MCF 10A (cell line): ENCODE results near the gene UGT2B15. TPM values are rescaled to one million over a fixed set of nuclear protein-coding genes. Genes with fewer than 3 reads are reported as not detected.
"Not testable (repeated sequence)": the region's sequence is repeated elsewhere in the genome, so short reads cannot be mapped to it uniquely, and the experiment has no call there.

Experiments
- BruUV-seq: library from RNA; stranded (reverse); fragments of 400-500 nt; replicated peaks from 2 replicates; lab custom pipeline; 2021; lab: Mats Ljungman, UMichigan
- CTCF ChIA-PET: fragments of 300-600 bp; sonication (Branson Sonifier 250); formaldehyde crosslinking; extraction: SDS; loops from one replicate; lab custom pipeline; 2021; ENCODE audit warnings: antibody characterized with exemption, inconsistent platforms; lab: Yijun Ruan, JAX
- POLR2A ChIA-PET: fragments of 300-600, 350-650 bp; sonication (Branson Sonifier 250); formaldehyde crosslinking; extraction: SDS; loops from one replicate; lab custom pipeline; 2020; ENCODE audit warnings: antibody characterized with exemption, inconsistent platforms; lab: Yijun Ruan, JAX
- DNase-seq: peaks from one replicate; pipeline ENCODE4 v3.0.0-alpha.2; 2018; ENCODE audit not compliant: unreplicated experiment
- H3K27ac Mint-ChIP-seq: one replicate; pipeline ENCODE4 v1.8.0; 2022; ENCODE audit warnings: mild to moderate bottlenecking, low read depth, mixed read lengths; ENCODE audit not compliant: unreplicated experiment
- H3K27me3 Mint-ChIP-seq: one replicate; pipeline ENCODE4 v1.8.0; 2022; ENCODE audit warnings: mixed read lengths; ENCODE audit not compliant: insufficient read depth, unreplicated experiment
- H3K36me3 Mint-ChIP-seq: one replicate; pipeline ENCODE4 v1.8.0; 2022; ENCODE audit warnings: mild to moderate bottlenecking, moderate library complexity, mixed read lengths; ENCODE audit not compliant: insufficient read depth, unreplicated experiment
- H3K4me1 Mint-ChIP-seq: one replicate; pipeline ENCODE4 v1.8.0; 2022; ENCODE audit warnings: mixed read lengths; ENCODE audit not compliant: insufficient read depth, unreplicated experiment
- H3K4me3 Mint-ChIP-seq: one replicate; pipeline ENCODE4 v1.8.0; 2022; ENCODE audit warnings: mild to moderate bottlenecking, moderate library complexity, mixed read lengths; ENCODE audit not compliant: unreplicated experiment
- H3K9me3 Mint-ChIP-seq: one replicate; pipeline ENCODE4 v1.8.0; 2022; ENCODE audit warnings: mixed read lengths; ENCODE audit not compliant: unreplicated experiment
- intact Hi-C: fragments of 100-400 bp; cut with micrococcal nuclease; formaldehyde crosslinking; loops from 2 replicates; pipeline ENCODE4 v1.14.1; 2022
- total RNA-seq: library from RNA; stranded (reverse); gene quantifications from 2 replicates; pipeline ENCODE4 v1.2.3, GENCODE V29; 2022
- TF ChIP-seq, protein P1 (sequence below): fragments of 200-600 bp; IDR thresholded peaks from one replicate; pipeline ENCODE4 v1.8.0; 2022; ENCODE audit warnings: antibody characterized with exemption, mild to moderate bottlenecking; ENCODE audit not compliant: unreplicated experiment

Gene UGT2B15
- total RNA-seq, 1 experiment from 2014 or later = not detected

DNA sequence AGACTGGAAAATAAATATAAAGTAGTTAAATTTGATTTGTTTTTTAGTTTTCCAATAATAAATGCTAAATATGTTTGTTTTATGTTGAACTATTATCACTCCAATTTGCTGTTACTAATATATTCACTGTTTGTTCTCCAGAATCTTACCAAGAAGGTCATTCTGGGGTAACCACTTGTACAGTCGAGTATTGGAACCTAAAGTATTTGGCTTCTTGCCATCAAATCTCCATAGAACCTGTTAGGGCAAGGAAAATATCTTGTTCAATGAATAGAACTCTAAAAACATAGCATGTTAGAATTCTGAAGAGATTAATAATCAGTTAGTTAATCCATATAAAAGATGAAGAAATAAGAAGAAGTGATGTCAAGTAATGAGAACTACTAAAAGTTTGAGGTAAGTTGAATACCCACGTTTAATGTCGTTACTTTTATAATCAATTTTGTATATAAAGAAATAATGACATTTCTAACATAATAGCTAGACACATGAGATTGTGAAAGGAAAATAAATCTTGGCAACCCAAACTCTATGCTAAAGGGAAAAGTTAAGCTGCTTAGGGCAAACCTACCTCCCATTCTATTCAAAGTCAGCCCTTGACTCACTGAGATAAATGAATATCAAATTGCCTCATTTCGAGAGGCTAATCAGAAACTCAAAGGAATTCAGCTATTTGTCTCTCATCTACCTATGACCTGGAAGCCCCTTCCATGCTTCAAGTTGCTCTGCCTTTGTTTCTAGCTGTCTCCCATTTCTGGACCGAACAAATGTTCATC lies 15.3 kb downstream of the UGT2B15 start:
- intact Hi-C loops = no loop called here
- Mint-ChIP-seq H3K36me3 (peaks cover 4% of the 10 kb centered on the region), H3K4me3 (no peak overlapping the region), H3K27ac (peak overlapping the region; percentile 19), H3K4me1 (peaks cover 11% of the 10 kb centered on the region), H3K9me3 (no peaks in the 10 kb centered on the region), H3K27me3 (no peaks in the 10 kb centered on the region)
- no TSS peak for BruUV-seq
- ChIA-PET POLR2A (interaction anchor here (0.7 kb wide), 1 partner anchor 1895 kb away, joined by 4 read pairs; no protein-coding TSS in a partner anchor), CTCF (interaction anchor here (1.3 kb wide), 1 partner anchor 515 kb away, joined by 5 read pairs; no protein-coding TSS in a partner anchor)
- TF ChIP-seq, protein P1, sequence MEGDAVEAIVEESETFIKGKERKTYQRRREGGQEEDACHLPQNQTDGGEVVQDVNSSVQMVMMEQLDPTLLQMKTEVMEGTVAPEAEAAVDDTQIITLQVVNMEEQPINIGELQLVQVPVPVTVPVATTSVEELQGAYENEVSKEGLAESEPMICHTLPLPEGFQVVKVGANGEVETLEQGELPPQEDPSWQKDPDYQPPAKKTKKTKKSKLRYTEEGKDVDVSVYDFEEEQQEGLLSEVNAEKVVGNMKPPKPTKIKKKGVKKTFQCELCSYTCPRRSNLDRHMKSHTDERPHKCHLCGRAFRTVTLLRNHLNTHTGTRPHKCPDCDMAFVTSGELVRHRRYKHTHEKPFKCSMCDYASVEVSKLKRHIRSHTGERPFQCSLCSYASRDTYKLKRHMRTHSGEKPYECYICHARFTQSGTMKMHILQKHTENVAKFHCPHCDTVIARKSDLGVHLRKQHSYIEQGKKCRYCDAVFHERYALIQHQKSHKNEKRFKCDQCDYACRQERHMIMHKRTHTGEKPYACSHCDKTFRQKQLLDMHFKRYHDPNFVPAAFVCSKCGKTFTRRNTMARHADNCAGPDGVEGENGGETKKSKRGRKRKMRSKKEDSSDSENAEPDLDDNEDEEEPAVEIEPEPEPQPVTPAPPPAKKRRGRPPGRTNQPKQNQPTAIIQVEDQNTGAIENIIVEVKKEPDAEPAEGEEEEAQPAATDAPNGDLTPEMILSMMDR = no peak
- DNase-seq = no peak

DNA sequence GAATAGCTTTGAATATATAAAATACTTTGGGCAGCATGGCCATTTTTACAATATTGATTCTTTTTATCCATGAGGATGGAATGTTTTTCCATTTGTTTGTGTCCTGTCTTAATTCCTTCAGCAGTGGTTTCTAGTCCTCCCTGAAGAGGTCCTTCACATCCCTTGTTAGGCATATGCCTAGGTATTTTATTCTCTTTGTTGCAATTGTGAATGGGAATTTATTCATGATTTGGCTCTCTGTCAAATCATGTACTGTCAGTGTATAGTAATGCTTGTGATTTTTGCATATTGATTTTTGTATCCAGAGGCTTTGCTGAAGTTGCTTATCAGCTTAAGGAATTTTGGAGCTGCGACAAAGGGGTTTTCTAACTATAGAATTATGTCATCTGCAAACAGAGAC lies 18.5 kb downstream of the UGT2B15 start:
- BruUV-seq = no TSS peak
- TF ChIP-seq, protein P1 = no peak
- Mint-ChIP-seq H3K4me1 (peaks cover 11% of the 10 kb centered on the region), H3K9me3 (no peaks in the 10 kb centered on the region), H3K27ac (no peak overlapping the region), H3K36me3 (peaks cover 4% of the 10 kb centered on the region), H3K4me3 (no peak overlapping the region), H3K27me3 (no peaks in the 10 kb centered on the region)
- CTCF ChIA-PET = no interaction called here
- intact Hi-C loops = no loop called here
- DNase-seq = no peak
- POLR2A ChIA-PET = no interaction called here

DNA sequence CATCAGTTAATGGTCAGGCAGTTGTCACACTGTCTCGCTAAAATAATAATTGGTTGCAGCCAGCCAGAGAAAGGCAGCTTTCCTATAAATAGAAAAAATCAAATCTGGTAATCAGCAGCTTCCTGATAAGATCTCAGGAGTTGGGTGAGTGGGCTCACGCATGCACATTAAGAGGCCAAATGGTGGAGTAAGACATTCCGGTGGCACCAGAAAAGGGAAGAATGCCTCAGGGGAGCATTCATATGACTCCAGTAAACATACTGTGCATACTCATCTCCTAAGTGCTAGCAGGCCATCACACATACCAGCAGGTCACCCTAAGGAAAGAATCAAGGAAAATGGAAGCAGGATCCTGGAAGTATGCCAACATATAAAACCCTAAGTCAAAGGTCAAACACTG lies 40.1 kb downstream of the UGT2B15 start:
- intact Hi-C loops = no loop called here
- TF ChIP-seq, protein P1 = no peak
- CTCF ChIA-PET = no interaction called here
- Mint-ChIP-seq H3K9me3 (no peaks in the 10 kb centered on the region), H3K27ac (no peak overlapping the region), H3K27me3 (no peaks in the 10 kb centered on the region), H3K4me1 (no peaks in the 10 kb centered on the region), H3K4me3 (no peak overlapping the region), H3K36me3 (no peaks in the 10 kb centered on the region)
- DNase-seq = no peak
- POLR2A ChIA-PET = interaction anchor here (0.7 kb wide), 1 partner anchor 1224 kb away, joined by 3 read pairs; no protein-coding TSS in a partner anchor
- BruUV-seq = no TSS peak

DNA sequence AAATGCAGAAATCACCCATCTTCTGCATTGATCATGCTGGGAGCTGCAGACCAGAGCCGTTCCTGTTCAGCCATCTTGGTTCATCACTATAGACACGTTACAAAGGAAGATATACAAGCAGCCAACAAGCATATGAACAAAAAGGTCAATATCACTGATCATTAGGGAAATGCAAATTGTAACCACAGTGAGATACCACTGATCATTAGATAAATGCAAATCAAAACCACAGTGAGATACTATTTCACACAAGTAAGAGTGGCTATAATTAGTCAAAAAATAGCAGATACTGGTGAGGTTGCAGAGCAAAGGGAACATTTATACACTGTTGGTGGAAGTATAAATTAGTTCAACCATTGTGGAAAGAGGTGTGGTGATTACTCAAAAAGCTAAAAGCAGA lies 47.7 kb downstream of the UGT2B15 start:
- BruUV-seq, intact Hi-C loops, H3K36me3 Mint-ChIP-seq, H3K4me1 Mint-ChIP-seq, H3K27me3 Mint-ChIP-seq, H3K27ac Mint-ChIP-seq, H3K4me3 Mint-ChIP-seq, CTCF ChIA-PET, DNase-seq, POLR2A ChIA-PET, H3K9me3 Mint-ChIP-seq: not testable (repeated sequence)
